ENCODE results near the gene KRTAP5-10. TPM values are rescaled to one million over a fixed set of nuclear protein-coding genes. Genes with fewer than 3 reads are reported as not detected.

The KRTAP5-10 gene
- total and polyA plus RNA-seq, 2 donors (not counting 3 experiments of a cell fraction or from before 2014, with no cell fraction given) = not detected

GRCh38 chr11:71525188-71525937 is 40.0 kb upstream of the KRTAP5-10 start:
- Histone ChIP-seq H3K27me3 (ENCODE audit: control insufficient read depth in 2 of 2, insufficient read depth in 2 of 2, low read length in 2 of 2) (no peaks in the 10 kb centered on the region), H3K9ac (replicated peaks; ENCODE audit: extremely low read depth, insufficient read depth, low read length) (no peak overlapping the region), H3K9me1 (replicated peaks; ENCODE audit: control insufficient read depth, extremely low read depth, insufficient read depth, low read length) (no peaks in the 10 kb centered on the region), H3K27ac (ENCODE audit: insufficient read depth, low read depth, low read length) (no peak overlapping the region), H4K20me1 (replicated peaks; ENCODE audit: control insufficient read depth, extremely low read depth, insufficient read depth, low read length) (no peaks in the 10 kb centered on the region), H3K79me2 (ENCODE audit: control insufficient read depth, insufficient read depth, low read length) (no peaks in the 10 kb centered on the region), H2AFZ (ENCODE audit: low read depth, low read length) (no peak overlapping the region), H3K4me3 (replicated peaks in 1 of 3; ENCODE audit: insufficient read depth in 1 of 3, low read depth in 1 of 3, low read length in 3 of 3) (no peak overlapping the region), H3K9me3 (replicated peaks; ENCODE audit: control insufficient read depth, insufficient read depth, low read length) (no peaks in the 10 kb centered on the region), H3K4me1 (ENCODE audit: control insufficient read depth, extremely low read depth, insufficient read depth, low read length) (no peaks in the 10 kb centered on the region), H3K36me3 (ENCODE audit: control insufficient read depth in 2 of 2, extremely low read depth in 1 of 2, insufficient read depth in 2 of 2, low read length in 2 of 2) (no peaks in the 10 kb centered on the region), H3K4me2 (ENCODE audit: insufficient read depth, low read length) (no peak overlapping the region)
- CTCF ChIA-PET = interaction anchor here (1.3 kb wide), 2 partner anchors 19 to 38 kb away, joined by 3 read pairs; no protein-coding TSS in a partner anchor
- intact Hi-C loops (cut with micrococcal nuclease) (no loop called here), dilution Hi-C loops (cut with MboI; ENCODE audit: extremely low pct_ligation_motif_present, low sequenced_read_pairs) (no loop called here)
- DNase-seq (ENCODE audit: low read depth, low spot score) (no peak), FAIRE-seq (no peak)
- no TSS peak for BruUV-seq (replicated peaks)
- no peak for TF ChIP-seq MYC (IDR thresholded peaks at IDR 0.05; ENCODE audit: low read depth, low read length)
- TF ChIP-seq MAX (IDR thresholded peaks at IDR 0.05; ENCODE audit: insufficient read depth, insufficient read length) = no peak
- TF ChIP-seq EZH2 (IDR thresholded peaks at IDR 0.05; ENCODE audit: borderline replicate concordance, low read depth, low read length, severe bottlenecking) = no peak
- TF ChIP-seq FOS (IDR thresholded peaks at IDR 0.05; ENCODE audit: borderline replicate concordance, insufficient read depth, low read length) = no peak
- TF ChIP-seq JUN (IDR thresholded peaks at IDR 0.05; ENCODE audit: borderline replicate concordance, insufficient read depth, insufficient read length, low read depth) = no peak
- no peak for TF ChIP-seq POLR2AphosphoS5 (IDR thresholded peaks at IDR 0.05; ENCODE audit: insufficient read depth, low read depth, low read length)
- TF ChIP-seq POLR2A (IDR thresholded peaks at IDR 0.05; ENCODE audit: low read depth, low read length) = no peak
- TF ChIP-seq CTCF (IDR thresholded peaks at IDR 0.05; ENCODE audit: extremely low read depth in 1 of 2, insufficient read depth in 1 of 2, low read depth in 1 of 2, low read length in 2 of 2) = no peak
- TF ChIP-seq GATA2 (IDR thresholded peaks at IDR 0.05; ENCODE audit: insufficient read depth, insufficient read length, low read depth, low read length) = no peak
- POLR2A ChIA-PET = no interaction called here
